Astrocyte of the spinal cord (primary cell): ENCODE measurements around the gene ING1.

Experiments
- DNase-seq: peaks from one replicate; pipeline ENCODE4 v3.0.0; 2011; ENCODE audit warnings: low read depth, low spot score
- H3K4me3 ChIP-seq: 2 replicates; pipeline ENCODE4 v1.5.1; 2011; ENCODE audit warnings: low read depth, mild to moderate bottlenecking, low read length, moderate library complexity
- in situ Hi-C: cut with HindIII; loops from 2 replicates; pipeline ENCODE4 v1.10.0; 2017; ENCODE audit warnings: low sequenced_read_pairs
- TF ChIP-seq, protein P1 (sequence below): IDR thresholded peaks from 2 replicates; pipeline ENCODE4 v1.5.1; 2012; ENCODE audit warnings: low read depth, mild to moderate bottlenecking, low read length, inconsistent platforms

Gene ING1

DNA sequence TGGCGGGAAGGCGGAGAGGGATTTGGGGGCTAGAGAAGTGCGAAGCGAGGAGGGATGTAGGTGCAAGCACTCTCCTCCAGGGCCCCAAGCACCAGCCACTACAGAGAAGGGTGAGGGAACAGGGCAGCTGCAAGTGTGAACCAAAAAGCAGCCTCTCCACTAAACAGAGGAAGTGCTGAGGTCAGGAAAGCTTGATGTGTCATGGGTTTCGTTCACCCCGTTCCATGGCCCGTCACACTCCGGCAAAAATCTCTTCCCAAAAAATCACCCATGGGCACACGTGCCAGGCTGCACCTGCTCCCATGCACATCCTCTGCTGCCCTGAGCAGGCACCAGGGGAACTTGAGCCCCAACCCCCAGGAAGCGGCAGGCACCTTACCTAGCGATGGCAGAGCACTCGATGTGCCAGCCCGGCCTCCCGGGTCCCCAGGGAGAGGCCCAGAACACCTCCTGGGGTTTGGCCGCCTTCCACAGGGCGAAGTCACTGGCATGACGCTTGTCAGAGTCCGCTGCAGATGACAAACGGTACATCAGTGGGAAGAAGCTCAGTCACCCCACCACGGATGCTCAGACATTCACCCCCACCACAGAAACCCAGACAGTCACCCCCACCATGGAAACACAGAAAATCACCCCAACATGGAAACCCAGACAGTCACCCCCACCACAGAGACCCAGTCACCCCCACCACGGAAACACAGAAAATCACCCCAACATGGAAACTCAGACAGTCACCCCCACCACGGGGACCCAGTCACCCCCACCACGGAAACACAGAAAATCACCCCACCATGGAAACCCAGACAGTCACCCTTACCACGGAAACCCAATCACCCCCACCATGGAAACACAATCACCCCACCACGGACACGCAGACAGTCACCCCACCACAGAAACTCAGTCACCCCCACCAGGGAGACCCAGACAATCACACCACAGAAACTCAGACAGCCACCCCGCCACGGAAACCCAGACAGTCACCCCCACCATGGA, 36.6 kb upstream of the ING1 start:
- no peak overlapping the region for H3K4me3 ChIP-seq
- DNase-seq, result no peak
- in situ Hi-C loops, result no loop called here
- TF ChIP-seq, protein P1, sequence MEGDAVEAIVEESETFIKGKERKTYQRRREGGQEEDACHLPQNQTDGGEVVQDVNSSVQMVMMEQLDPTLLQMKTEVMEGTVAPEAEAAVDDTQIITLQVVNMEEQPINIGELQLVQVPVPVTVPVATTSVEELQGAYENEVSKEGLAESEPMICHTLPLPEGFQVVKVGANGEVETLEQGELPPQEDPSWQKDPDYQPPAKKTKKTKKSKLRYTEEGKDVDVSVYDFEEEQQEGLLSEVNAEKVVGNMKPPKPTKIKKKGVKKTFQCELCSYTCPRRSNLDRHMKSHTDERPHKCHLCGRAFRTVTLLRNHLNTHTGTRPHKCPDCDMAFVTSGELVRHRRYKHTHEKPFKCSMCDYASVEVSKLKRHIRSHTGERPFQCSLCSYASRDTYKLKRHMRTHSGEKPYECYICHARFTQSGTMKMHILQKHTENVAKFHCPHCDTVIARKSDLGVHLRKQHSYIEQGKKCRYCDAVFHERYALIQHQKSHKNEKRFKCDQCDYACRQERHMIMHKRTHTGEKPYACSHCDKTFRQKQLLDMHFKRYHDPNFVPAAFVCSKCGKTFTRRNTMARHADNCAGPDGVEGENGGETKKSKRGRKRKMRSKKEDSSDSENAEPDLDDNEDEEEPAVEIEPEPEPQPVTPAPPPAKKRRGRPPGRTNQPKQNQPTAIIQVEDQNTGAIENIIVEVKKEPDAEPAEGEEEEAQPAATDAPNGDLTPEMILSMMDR, result no peak

DNA sequence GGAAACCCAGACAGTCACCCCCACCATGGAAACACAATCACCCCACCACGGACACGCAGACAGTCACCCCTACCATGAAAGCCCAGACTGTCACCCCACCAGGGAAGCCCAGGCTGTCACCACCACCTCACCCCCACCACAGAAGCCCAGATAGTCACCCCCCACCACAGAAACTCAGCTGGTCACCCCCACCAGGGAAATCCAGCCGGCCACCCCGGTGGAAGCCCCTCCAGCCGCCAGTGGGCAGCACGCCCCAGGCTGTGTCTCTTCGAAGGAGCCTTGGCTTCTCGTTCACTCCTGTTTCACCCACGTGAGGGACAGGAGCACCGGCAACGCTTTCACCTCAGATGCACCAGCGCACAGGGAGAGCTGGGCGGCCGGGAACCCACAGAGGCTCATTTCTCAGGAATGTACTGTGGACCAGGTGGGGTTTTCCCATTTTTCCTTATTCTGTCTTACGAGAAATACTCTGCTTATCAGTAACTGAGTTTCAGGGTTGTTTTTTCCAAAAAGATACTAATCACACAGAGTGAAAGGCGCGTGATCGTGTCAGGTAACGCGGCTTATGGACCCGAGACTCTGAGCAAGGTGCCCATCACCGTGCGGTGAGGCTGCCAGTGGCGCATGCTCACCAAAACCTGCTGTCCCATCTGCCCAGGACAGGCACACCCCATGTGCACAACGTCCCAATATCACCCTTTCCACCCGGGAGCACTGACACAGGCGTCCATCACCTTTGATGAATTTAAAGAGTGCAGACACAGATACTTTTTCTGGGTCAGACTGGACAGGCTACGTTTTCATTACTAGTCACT, 35.6 kb upstream of the ING1 start:
- in situ Hi-C loops, result no loop called here
- H3K4me3 ChIP-seq, result no peak overlapping the region
- TF ChIP-seq, protein P1, result no peak
- peak; percentile 22 for DNase-seq

DNA sequence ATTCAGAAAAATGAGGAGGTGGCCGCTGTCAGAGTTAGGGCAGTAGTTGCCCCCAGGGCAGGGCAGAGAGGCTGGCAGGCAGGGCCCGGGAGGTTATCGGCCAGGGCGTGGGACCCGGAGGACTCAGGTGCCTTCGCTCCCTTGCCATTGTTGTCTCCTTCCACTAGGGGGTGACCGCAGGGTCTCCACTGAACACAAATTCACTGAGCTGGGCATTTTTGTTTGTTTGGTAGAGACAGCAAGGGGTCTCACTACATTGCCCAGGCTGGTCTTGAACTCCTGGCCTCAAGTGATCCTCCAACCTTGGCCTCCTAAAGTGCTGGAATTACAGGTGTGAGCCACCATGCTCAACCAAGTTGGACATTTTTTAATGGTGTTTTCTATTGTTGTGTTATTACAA, 32.6 kb upstream of the ING1 start:
- in situ Hi-C loops, result no loop called here
- DNase-seq, result no peak
- TF ChIP-seq, protein P1, result peak; percentile 53
- H3K4me3 ChIP-seq, result no peak overlapping the region

DNA sequence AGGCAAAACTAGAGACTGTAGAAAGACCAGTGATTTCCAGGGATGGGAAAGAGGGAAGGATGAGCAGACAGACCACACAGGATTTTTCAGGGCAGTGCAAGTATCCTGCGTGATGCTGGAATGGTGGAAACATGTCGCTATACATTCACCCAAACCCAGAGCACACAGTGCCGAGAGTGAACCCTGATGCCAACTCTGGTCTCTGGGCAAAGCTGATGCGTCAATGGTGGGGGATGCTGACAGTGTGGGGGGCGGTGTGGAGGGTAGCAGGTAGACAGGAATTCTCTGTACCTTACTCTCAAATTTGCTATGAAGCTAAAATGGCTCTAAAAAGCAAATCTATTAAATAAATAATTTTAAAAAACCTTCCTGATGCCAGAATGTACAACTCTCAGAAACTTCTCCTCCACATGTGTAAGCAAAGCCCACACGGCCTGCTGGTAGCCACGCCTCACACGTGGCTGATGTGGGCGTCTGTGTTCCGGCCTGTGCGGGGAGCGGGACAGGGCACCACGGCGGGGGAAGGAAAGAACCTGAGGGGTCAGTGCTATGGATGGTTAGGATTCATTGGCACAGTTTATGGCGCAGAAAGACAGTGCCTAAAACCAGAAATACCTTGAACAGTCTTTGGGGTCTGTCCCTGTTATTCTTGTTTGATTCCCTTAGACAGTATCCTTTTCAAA, 31.5 kb upstream of the ING1 start:
- in situ Hi-C loops, result no loop called here
- no peak overlapping the region for H3K4me3 ChIP-seq
- TF ChIP-seq, protein P1, result no peak
- no peak for DNase-seq

DNA sequence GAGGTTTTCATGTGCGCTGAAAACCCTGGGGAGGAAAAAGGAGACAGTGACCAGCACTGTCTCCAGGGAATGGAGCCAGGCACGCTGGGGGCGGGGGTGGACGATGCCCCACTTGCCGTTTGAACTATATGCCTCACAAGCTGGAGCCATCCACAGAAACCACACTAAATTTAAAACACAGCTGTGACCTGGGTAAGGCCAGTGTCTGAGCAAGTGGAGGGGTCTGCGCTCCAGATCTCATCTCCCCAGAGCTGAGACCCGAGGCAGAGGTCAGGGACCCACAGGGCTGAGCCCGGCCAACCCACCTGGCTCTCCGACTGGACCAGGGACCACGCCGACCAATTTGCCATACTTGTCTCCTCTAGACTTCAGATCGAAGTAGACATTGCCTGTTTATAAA, 30.8 kb upstream of the ING1 start:
- H3K4me3 ChIP-seq, result no peak overlapping the region
- in situ Hi-C loops, result no loop called here
- no peak for DNase-seq
- TF ChIP-seq, protein P1, result no peak
